IMR-90 (cell line): ENCODE data around the gene FPR2. TPM values are rescaled to one million over a fixed set of nuclear protein-coding genes. Genes with fewer than 3 reads are reported as not detected.

Experiments used
- ATAC-seq: fragments of 200-7000 bp; cut with Tn5 transposase; 2 replicates; pipeline ENCODE4 v1.9.1; 2020; ENCODE audit warnings: low read depth, mild to moderate bottlenecking, moderate library complexity
- BruUV-seq: library from RNA; stranded (reverse); fragments of 400-500 nt; replicated peaks from 2 replicates; lab custom pipeline; 2021; lab: Mats Ljungman, UMichigan
- CTCF ChIA-PET: fragments of 300-600 bp; formaldehyde crosslinking; extraction: SDS; loops from one replicate; lab custom pipeline; 2021; ENCODE audit warnings: antibody characterized with exemption; lab: Yijun Ruan, JAX
- POLR2A ChIA-PET: fragments of 300-600 bp; sonication (Branson Sonifier 250); formaldehyde crosslinking; loops from one replicate; lab custom pipeline; 2022; ENCODE audit warnings: antibody characterized with exemption; ENCODE audit not compliant: unreplicated experiment; lab: Charles Lee
- DNase-seq: peaks from one replicate; pipeline ENCODE4 v3.0.0; 2013
- H2AFZ ChIP-seq: replicated peaks from 2 replicates; pipeline ENCODE3; 2013; ENCODE audit warnings: low read length, mild to moderate bottlenecking; ENCODE audit not compliant: poor library complexity
- H2AK5ac ChIP-seq: 2 replicates; pipeline ENCODE4 v1.6.1; 2013; ENCODE audit warnings: low read depth, low read length, inconsistent platforms
- H2AK9ac ChIP-seq: replicated peaks from 2 replicates; pipeline ENCODE3; 2013; ENCODE audit warnings: mild to moderate bottlenecking, low read depth, low read length, moderate library complexity; ENCODE audit not compliant: poor library complexity
- H2BK120ac ChIP-seq: 2 replicates; pipeline ENCODE4 v1.6.1; 2013; ENCODE audit warnings: low read depth, low read length, inconsistent platforms
- H2BK15ac ChIP-seq: 3 replicates; pipeline ENCODE4 v1.6.1; 2013; ENCODE audit warnings: low read depth, low read length, inconsistent platforms
- H2BK20ac ChIP-seq: 2 replicates; pipeline ENCODE4 v1.6.1; 2013; ENCODE audit warnings: low read depth, mild to moderate bottlenecking, inconsistent platforms, low read length, moderate library complexity
- H2BK5ac ChIP-seq: 2 replicates; pipeline ENCODE4 v1.6.1; 2013; ENCODE audit warnings: mild to moderate bottlenecking, low read depth, low read length, inconsistent platforms; ENCODE audit not compliant: poor library complexity, severe bottlenecking
- H3K14ac ChIP-seq: replicated peaks from 2 replicates; pipeline ENCODE4 v1.6.1; 2013; ENCODE audit warnings: low read depth, low read length, inconsistent platforms
- H3K18ac ChIP-seq: 2 replicates; pipeline ENCODE4 v1.6.1; 2013; ENCODE audit warnings: low read depth, low read length, control low read depth
- H3K23ac ChIP-seq: 2 replicates; pipeline ENCODE4 v1.6.1; 2013; ENCODE audit warnings: low read depth, low read length, inconsistent platforms
- H3K27ac ChIP-seq: 2 replicates; pipeline ENCODE4 v1.5.1; 2013; ENCODE audit warnings: mild to moderate bottlenecking, control low read depth, low read length; ENCODE audit not compliant: insufficient read depth
- H3K27me3 ChIP-seq: 2 replicates; pipeline ENCODE4 v1.6.1; 2013; ENCODE audit warnings: low read length; ENCODE audit not compliant: control insufficient read depth, insufficient read depth
- H3K36me3 ChIP-seq: 2 replicates; pipeline ENCODE4 v1.6.1; 2013; ENCODE audit warnings: low read length, mixed read lengths; ENCODE audit not compliant: control insufficient read depth, insufficient read depth
- H3K4ac ChIP-seq: 2 replicates; pipeline ENCODE4 v1.6.1; 2013; ENCODE audit warnings: low read depth, low read length, inconsistent platforms
- H3K4me1 ChIP-seq: 2 replicates; pipeline ENCODE4 v1.6.1; 2013; ENCODE audit warnings: low read length, mixed read lengths; ENCODE audit not compliant: control insufficient read depth, insufficient read depth
- H3K4me2 ChIP-seq: 2 replicates; pipeline ENCODE4 v1.6.1; 2013; ENCODE audit warnings: low read depth, mild to moderate bottlenecking, control low read depth, low read length, moderate library complexity
- H3K4me3 ChIP-seq: 2 replicates; pipeline ENCODE4 v1.5.1; 2013; ENCODE audit warnings: low read depth, mild to moderate bottlenecking, control low read depth, low read length, moderate library complexity; ENCODE audit not compliant: insufficient read depth
- H3K56ac ChIP-seq: 2 replicates; pipeline ENCODE4 v1.6.1; 2013; ENCODE audit warnings: low read length, inconsistent platforms; ENCODE audit not compliant: insufficient read depth; ENCODE audit errors: extremely low read depth
- H3K79me1 ChIP-seq, 2 experiments: 2 replicates each; pipeline ENCODE4 v1.6.1; 2013; ENCODE audit warnings: low read length in 2 of 2, inconsistent platforms in 1 of 2, low read depth in 1 of 2
- H3K9ac ChIP-seq: 2 replicates; pipeline ENCODE4 v1.6.1; 2013; ENCODE audit warnings: low read depth, low read length, control low read depth
- H3K9me1 ChIP-seq: 2 replicates; pipeline ENCODE4 v1.6.1; 2013; ENCODE audit warnings: low read length, inconsistent platforms; ENCODE audit not compliant: insufficient read depth
- H3K9me3 ChIP-seq: 2 replicates; pipeline ENCODE4 v1.6.1; 2013; ENCODE audit warnings: low read length; ENCODE audit not compliant: control insufficient read depth, insufficient read depth
- H4K20me1 ChIP-seq: 2 replicates; pipeline ENCODE4 v1.6.1; 2013; ENCODE audit warnings: low read length, inconsistent platforms; ENCODE audit not compliant: insufficient read depth
- H4K5ac ChIP-seq: 2 replicates; pipeline ENCODE4 v1.6.1; 2013; ENCODE audit warnings: mild to moderate bottlenecking, low read depth, low read length, control low read depth
- H4K8ac ChIP-seq, 2 experiments: 2 replicates each; pipeline ENCODE4 v1.6.1; 2013; ENCODE audit warnings: low read depth in 2 of 2, low read length in 2 of 2, control low read depth in 1 of 2, inconsistent platforms in 1 of 2
- H4K91ac ChIP-seq: 2 replicates; pipeline ENCODE4 v1.6.1; 2013; ENCODE audit warnings: low read depth, low read length, inconsistent platforms; ENCODE audit not compliant: insufficient read depth
- BHLHE40 ChIP-seq: fragments of 150-350 bp; IDR thresholded peaks from 2 replicates; pipeline ENCODE4 v1.6.1; 2016; ENCODE audit warnings: mild to moderate bottlenecking, low read depth, low read length
- CEBPB ChIP-seq: IDR thresholded peaks from 2 replicates; pipeline ENCODE4 v1.6.1; 2012; ENCODE audit warnings: low read depth, low read length, improper control_type of control experiment
- CHD1 ChIP-seq: IDR thresholded peaks from 2 replicates; pipeline ENCODE4 v1.6.1; 2012; ENCODE audit warnings: low read depth, low read length, improper control_type of control experiment
- FOS ChIP-seq: fragments of 150-350 bp; IDR thresholded peaks from 2 replicates; pipeline ENCODE4 v1.6.1; 2016; ENCODE audit warnings: low read depth, low read length
- MAZ ChIP-seq: IDR thresholded peaks from 2 replicates; pipeline ENCODE4 v1.6.1; 2012; ENCODE audit warnings: low read depth, mild to moderate bottlenecking, low read length, improper control_type of control experiment, moderate library complexity, borderline replicate concordance
- MXI1 ChIP-seq: IDR thresholded peaks from 2 replicates; pipeline ENCODE4 v1.6.1; 2012; ENCODE audit warnings: low read depth, mild to moderate bottlenecking, low read length, moderate library complexity, borderline replicate concordance
- NFE2L2 ChIP-seq: fragments of 150-350 bp; IDR thresholded peaks from 2 replicates; pipeline ENCODE4 v1.6.1; 2016; ENCODE audit warnings: low read depth, mild to moderate bottlenecking, low read length
- POLR2A ChIP-seq: IDR thresholded peaks from 2 replicates; pipeline ENCODE4 v1.6.1; 2012; ENCODE audit warnings: mild to moderate bottlenecking, low read depth, low read length
- RAD21 ChIP-seq: IDR thresholded peaks from 2 replicates; pipeline ENCODE4 v1.6.1; 2012; ENCODE audit warnings: low read length, improper control_type of control experiment
- RFX5 ChIP-seq: IDR thresholded peaks from 2 replicates; pipeline ENCODE4 v1.8.0; 2012; ENCODE audit warnings: low read depth, mild to moderate bottlenecking, low read length, moderate library complexity
- SMC3 ChIP-seq: fragments of 150-350 bp; IDR thresholded peaks from 2 replicates; pipeline ENCODE4 v1.6.1; 2016; ENCODE audit warnings: low read depth, mild to moderate bottlenecking, antibody characterized with exemption, low read length, moderate library complexity
- WGBS, 2 experiments: methylation state at CpG; one replicate each; pipeline versions ENCODE4 v1.1.5 to v1.1.7; 2013; ENCODE audit warnings: missing lambda C conversion rate in 2 of 2; ENCODE audit not compliant: insufficient read length in 1 of 2; ENCODE audit errors: extremely low coverage in 2 of 2; 5-methylcytosine and 5-hydroxymethylcytosine counted together
- dilution Hi-C: fragments of 300-500 bp; cut with HindIII; formaldehyde crosslinking; loops from one replicate; pipeline ENCODE4 v1.14.3; 2018; ENCODE audit warnings: low sequenced_read_pairs; ENCODE audit not compliant: unreplicated experiment
- in situ Hi-C: fragments of 300-500 bp; cut with MboI; formaldehyde crosslinking; loops from 3 replicates; pipeline ENCODE4 v1.14.3; 2019; ENCODE audit warnings: low sequenced_read_pairs, inconsistent platforms, mixed read lengths
- intact Hi-C: fragments of 100-400 bp; cut with micrococcal nuclease; formaldehyde crosslinking; loops from 2 replicates; pipeline ENCODE4 v1.10.0; 2022
- polyA plus RNA-seq, 3 experiments: library from polyadenylated mRNA; depleted of rRNA; stranded (reverse); fragments of >200 nt; gene quantifications; 2 replicates each; pipeline ENCODE4 v1.2.3, GENCODE V29; 2012; ENCODE audit warnings: low replicate concordance in 1 of 3
- total RNA-seq: library from RNA; depleted of rRNA; stranded (reverse); fragments of >200 nt; gene quantifications from 2 replicates; pipeline ENCODE4 v1.2.3, GENCODE V29; 2012
- TF ChIP-seq, protein P1 (sequence below): fragments of 150-350 bp; IDR thresholded peaks from 2 replicates; pipeline ENCODE4 v1.6.1; 2017; ENCODE audit warnings: mild to moderate bottlenecking, antibody characterized with exemption, low read length, low read depth
- TF ChIP-seq, protein P2 (sequence below): fragments of 150-350 bp; IDR thresholded peaks from 2 replicates; pipeline ENCODE4 v1.6.1; 2016; ENCODE audit warnings: low read depth, mild to moderate bottlenecking, low read length, moderate library complexity, borderline replicate concordance
- TF ChIP-seq, protein P3 (sequence below): conservative IDR thresholded peaks from 2 replicates; pipeline ENCODE4 v1.5.1; 2012; ENCODE audit warnings: mild to moderate bottlenecking, low read depth, low read length, improper control_type of control experiment

The FPR2 gene
- total and polyA plus RNA-seq, 2 of the 4 experiments (the other 2 are of a cell fraction), result not detected

DNA sequence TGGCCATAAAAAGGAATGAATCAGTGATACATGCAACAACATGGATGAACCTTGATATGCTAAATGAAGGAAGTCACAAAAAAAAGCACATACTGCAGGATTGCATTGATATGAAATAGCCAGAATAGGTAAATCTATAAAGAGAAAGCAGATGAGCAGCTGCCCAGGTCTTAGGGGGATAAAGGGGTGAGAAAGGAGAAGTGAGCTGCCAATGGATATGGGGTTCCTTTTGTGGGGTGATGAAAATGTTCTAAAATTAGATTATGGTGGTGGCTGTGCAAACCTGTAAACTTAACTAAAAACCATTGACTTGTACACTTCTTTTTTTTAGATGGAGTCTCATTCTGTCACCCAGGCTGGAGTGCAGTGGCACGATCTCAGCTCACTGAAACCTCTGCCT is 49.3 kb upstream of the FPR2 start:
- Histone ChIP-seq H3K4me2 (no peak overlapping the region), H4K5ac (no peak overlapping the region), H3K9me3 (peaks cover 2% of the 10 kb centered on the region; the same call in 1 of the 2 replicates), H3K27ac (no peak overlapping the region), H3K4ac (no peak overlapping the region), H2BK20ac (no peak overlapping the region), H2AK9ac (no peak overlapping the region), H2BK5ac (no peak overlapping the region), H4K8ac (no peak overlapping the region), H3K56ac (no peak overlapping the region), H4K20me1 (peaks cover 4% of the 10 kb centered on the region; the same call in 1 of the 2 replicates), H3K18ac (no peak overlapping the region), H3K27me3 (peaks cover 4% of the 10 kb centered on the region), H4K91ac (no peak overlapping the region), H3K23ac (no peak overlapping the region), H3K14ac (no peak overlapping the region), H3K36me3 (peaks cover 8% of the 10 kb centered on the region; the same call in 1 of the 2 replicates), H3K4me3 (no peak overlapping the region), H3K9ac (no peak overlapping the region), H3K79me1 (no peaks in the 10 kb centered on the region), H3K4me1 (no peaks in the 10 kb centered on the region), H2BK120ac (no peak overlapping the region), H3K9me1 (0 out of 2 replicates have a peak, but pooled peaks cover 4% of the 10 kb centered on the region), H2AFZ (no peak overlapping the region), H2BK15ac (no peak overlapping the region), H2AK5ac (no peak overlapping the region)
- DNase-seq (no peak), ATAC-seq (no peak)
- BruUV-seq, result no TSS peak
- dilution Hi-C loops (no loop called here), intact Hi-C loops (no loop called here), in situ Hi-C loops (no loop called here)
- CTCF ChIA-PET, result no interaction called here
- POLR2A ChIA-PET, result no interaction called here
- no peak for TF ChIP-seq RFX5
- TF ChIP-seq, protein P1, sequence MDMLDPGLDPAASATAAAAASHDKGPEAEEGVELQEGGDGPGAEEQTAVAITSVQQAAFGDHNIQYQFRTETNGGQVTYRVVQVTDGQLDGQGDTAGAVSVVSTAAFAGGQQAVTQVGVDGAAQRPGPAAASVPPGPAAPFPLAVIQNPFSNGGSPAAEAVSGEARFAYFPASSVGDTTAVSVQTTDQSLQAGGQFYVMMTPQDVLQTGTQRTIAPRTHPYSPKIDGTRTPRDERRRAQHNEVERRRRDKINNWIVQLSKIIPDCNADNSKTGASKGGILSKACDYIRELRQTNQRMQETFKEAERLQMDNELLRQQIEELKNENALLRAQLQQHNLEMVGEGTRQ, result no peak
- no peak for TF ChIP-seq NFE2L2
- no peak for TF ChIP-seq MXI1
- TF ChIP-seq MAZ, result no peak
- TF ChIP-seq SMC3, result no peak
- TF ChIP-seq RAD21, result no peak
- TF ChIP-seq CHD1, result no peak
- TF ChIP-seq FOS, result no peak
- TF ChIP-seq, protein P2, sequence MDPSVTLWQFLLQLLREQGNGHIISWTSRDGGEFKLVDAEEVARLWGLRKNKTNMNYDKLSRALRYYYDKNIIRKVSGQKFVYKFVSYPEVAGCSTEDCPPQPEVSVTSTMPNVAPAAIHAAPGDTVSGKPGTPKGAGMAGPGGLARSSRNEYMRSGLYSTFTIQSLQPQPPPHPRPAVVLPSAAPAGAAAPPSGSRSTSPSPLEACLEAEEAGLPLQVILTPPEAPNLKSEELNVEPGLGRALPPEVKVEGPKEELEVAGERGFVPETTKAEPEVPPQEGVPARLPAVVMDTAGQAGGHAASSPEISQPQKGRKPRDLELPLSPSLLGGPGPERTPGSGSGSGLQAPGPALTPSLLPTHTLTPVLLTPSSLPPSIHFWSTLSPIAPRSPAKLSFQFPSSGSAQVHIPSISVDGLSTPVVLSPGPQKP, result no peak
- TF ChIP-seq, protein P3, sequence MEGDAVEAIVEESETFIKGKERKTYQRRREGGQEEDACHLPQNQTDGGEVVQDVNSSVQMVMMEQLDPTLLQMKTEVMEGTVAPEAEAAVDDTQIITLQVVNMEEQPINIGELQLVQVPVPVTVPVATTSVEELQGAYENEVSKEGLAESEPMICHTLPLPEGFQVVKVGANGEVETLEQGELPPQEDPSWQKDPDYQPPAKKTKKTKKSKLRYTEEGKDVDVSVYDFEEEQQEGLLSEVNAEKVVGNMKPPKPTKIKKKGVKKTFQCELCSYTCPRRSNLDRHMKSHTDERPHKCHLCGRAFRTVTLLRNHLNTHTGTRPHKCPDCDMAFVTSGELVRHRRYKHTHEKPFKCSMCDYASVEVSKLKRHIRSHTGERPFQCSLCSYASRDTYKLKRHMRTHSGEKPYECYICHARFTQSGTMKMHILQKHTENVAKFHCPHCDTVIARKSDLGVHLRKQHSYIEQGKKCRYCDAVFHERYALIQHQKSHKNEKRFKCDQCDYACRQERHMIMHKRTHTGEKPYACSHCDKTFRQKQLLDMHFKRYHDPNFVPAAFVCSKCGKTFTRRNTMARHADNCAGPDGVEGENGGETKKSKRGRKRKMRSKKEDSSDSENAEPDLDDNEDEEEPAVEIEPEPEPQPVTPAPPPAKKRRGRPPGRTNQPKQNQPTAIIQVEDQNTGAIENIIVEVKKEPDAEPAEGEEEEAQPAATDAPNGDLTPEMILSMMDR, result no peak
- no peak for TF ChIP-seq POLR2A
- no peak for TF ChIP-seq CEBPB
- TF ChIP-seq BHLHE40, result no peak
- 80% methylated on average over 1 of the region's 1 CpG; no CpG with 5 or more reads in 1 of the 2 experiments for WGBS, 2 experiments
